NB4 (cell line): ENCODE data around the gene MECP2.

Experiments used
- MAX ChIP-seq: IDR thresholded peaks from 2 replicates; pipeline ENCODE4 v1.6.1; 2011; ENCODE audit warnings: low read depth, low read length
- POLR2A ChIP-seq: IDR thresholded peaks from 2 replicates; pipeline ENCODE4 v1.6.1; 2011; ENCODE audit warnings: mild to moderate bottlenecking; ENCODE audit not compliant: insufficient read length; ENCODE audit errors: extremely low read depth
- TF ChIP-seq, protein P1 (sequence below): IDR thresholded peaks from one replicate; pipeline ENCODE4 v1.5.1; 2012; ENCODE audit warnings: low read depth, low read length

DNA sequence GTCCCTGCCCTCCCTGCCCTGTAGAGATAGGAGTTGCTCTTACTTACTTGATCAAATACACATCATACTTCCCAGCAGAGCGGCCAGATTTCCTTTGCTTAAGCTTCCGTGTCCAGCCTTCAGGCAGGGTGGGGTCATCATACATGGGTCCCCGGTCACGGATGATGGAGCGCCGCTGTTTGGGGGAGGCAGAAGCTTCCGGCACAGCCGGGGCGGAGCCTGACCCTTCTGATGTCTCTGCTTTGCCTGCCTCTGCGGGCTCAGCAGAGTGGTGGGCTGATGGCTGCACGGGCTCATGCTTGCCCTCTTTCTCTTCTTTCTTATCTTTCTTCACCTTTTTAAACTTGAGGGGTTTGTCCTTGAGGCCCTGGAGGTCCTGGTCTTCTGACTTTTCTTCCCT is 65.4 kb downstream of the MECP2 start:
- TF ChIP-seq, protein P1, sequence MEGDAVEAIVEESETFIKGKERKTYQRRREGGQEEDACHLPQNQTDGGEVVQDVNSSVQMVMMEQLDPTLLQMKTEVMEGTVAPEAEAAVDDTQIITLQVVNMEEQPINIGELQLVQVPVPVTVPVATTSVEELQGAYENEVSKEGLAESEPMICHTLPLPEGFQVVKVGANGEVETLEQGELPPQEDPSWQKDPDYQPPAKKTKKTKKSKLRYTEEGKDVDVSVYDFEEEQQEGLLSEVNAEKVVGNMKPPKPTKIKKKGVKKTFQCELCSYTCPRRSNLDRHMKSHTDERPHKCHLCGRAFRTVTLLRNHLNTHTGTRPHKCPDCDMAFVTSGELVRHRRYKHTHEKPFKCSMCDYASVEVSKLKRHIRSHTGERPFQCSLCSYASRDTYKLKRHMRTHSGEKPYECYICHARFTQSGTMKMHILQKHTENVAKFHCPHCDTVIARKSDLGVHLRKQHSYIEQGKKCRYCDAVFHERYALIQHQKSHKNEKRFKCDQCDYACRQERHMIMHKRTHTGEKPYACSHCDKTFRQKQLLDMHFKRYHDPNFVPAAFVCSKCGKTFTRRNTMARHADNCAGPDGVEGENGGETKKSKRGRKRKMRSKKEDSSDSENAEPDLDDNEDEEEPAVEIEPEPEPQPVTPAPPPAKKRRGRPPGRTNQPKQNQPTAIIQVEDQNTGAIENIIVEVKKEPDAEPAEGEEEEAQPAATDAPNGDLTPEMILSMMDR = no peak
- TF ChIP-seq POLR2A = no peak
- no peak for TF ChIP-seq MAX
